ENCODE measurements around the gene SOX6. TPM values are rescaled to one million over a fixed set of nuclear protein-coding genes. Genes with fewer than 3 reads are reported as not detected.
"Not testable (repeated sequence)": the region's sequence is repeated elsewhere in the genome, so short reads cannot be mapped to it uniquely, and the experiment has no call there.

The SOX6 gene
- total and polyA plus RNA-seq, 8 donors = 5.1 to 23.0 (median 18.7) TPM

DNA sequence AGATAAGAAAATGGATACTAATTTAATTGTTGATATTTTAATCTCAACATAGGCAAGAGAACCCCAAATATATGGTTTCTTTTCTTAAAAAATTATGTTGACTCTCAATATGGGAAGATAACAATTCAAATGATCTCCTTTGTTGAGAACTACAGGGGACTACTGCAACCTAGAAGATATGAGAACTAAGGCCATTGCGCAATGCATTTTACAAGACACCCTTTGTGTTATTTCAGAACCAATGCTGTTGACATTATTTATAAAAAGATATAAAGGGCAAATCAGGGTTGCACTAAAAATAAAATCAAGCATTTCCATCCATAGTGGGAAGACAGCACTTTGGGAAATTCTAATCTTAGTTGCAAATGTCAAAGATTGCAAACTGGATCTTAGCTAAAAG lies 322.3 kb downstream of the SOX6 start:
- Histone ChIP-seq H3K27ac (no peak overlapping the region), H3K9me3 (no peaks in the 10 kb centered on the region), H3K4me1 (no peaks in the 10 kb centered on the region), H3K36me3 (no peaks in the 10 kb centered on the region), H3K4me3 (no peak overlapping the region), H3K27me3 (no peaks in the 10 kb centered on the region)
- no peak for ATAC-seq
- DNase-seq = no peak
- intact Hi-C loops (cut with DNase I) = no loop called here
- TF ChIP-seq CTCF (IDR thresholded peaks at IDR 0.05) = no peak
- FAIRE-seq = no peak
- 97 to 100% methylated on average over 1 of the region's 1 CpG for WGBS, 2 donors

DNA sequence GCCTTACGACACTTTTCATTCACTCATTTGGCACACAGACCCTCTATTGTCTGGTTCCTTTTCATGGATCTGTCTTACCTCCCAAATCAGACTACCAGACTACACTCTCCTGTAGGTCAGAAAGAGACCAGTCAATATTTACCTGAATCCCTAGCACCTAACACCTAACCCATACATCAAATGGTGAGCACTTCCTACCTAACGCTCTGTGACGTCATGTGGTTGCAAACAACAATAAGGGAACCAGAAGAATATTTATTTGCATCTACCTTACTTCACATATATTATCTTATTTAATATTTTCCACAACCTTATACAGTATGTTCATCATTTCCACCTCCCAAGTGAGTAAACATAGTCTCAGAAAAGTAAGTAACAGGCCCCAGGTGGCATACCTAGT lies 323.4 kb downstream of the SOX6 start:
- H3K27me3 ChIP-seq = no peaks in the 10 kb centered on the region
- no peak for FAIRE-seq
- no peak overlapping the region for H3K4me3 ChIP-seq
- H3K4me1 ChIP-seq = no peaks in the 10 kb centered on the region
- no peaks in the 10 kb centered on the region for H3K9me3 ChIP-seq
- WGBS, 2 donors = 94 to 98% methylated on average over 3 of the region's 3 CpGs
- DNase-seq = no peak
- TF ChIP-seq CTCF (IDR thresholded peaks at IDR 0.05) = no peak
- no peaks in the 10 kb centered on the region for H3K36me3 ChIP-seq
- intact Hi-C loops (cut with DNase I) = no loop called here
- H3K27ac ChIP-seq = no peak overlapping the region
- ATAC-seq = no peak

GRCh38 chr11:16031210-16031609 lies 325.1 kb downstream of the SOX6 start:
- ATAC-seq = no peak
- TF ChIP-seq CTCF (IDR thresholded peaks at IDR 0.05) = no peak
- Histone ChIP-seq H3K27ac (no peak overlapping the region), H3K36me3 (no peaks in the 10 kb centered on the region), H3K27me3 (no peaks in the 10 kb centered on the region), H3K4me3 (no peak overlapping the region), H3K9me3 (no peaks in the 10 kb centered on the region), H3K4me1 (no peaks in the 10 kb centered on the region)
- intact Hi-C loops (cut with DNase I) = no loop called here
- no peak for FAIRE-seq
- WGBS, 2 donors = 88 to 94% methylated on average over 1 of the region's 1 CpG
- DNase-seq = no peak

DNA sequence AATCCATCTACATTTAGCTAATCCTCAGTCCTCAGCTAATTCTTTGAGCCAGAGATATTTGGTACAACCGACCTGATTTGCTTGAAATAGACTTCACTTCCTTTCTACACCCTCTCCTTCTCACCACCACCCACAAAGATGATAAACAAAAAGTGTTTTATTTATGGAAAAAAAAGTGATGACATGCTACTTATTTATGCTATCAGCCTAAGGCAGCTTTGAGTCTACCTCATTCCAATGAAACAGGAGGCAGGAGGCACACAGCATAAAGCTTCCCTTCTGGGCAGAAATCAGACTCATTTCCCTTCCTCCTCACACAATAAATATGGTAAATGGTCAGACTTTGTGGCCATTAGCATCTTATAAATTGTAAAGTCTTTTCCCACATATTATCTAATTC lies 325.7 kb downstream of the SOX6 start:
- no peak overlapping the region for H3K4me3 ChIP-seq
- H3K27me3 ChIP-seq = no peaks in the 10 kb centered on the region
- FAIRE-seq (no peak), DNase-seq (no peak), ATAC-seq (no peak)
- H3K36me3 ChIP-seq = no peaks in the 10 kb centered on the region
- no peaks in the 10 kb centered on the region for H3K4me1 ChIP-seq
- 63 to 68% methylated on average over 1 of the region's 1 CpG for WGBS, 2 donors
- TF ChIP-seq CTCF (IDR thresholded peaks at IDR 0.05) = no peak
- no peaks in the 10 kb centered on the region for H3K9me3 ChIP-seq
- no peak overlapping the region for H3K27ac ChIP-seq
- intact Hi-C loops (cut with DNase I) = no loop called here

- DNase-seq; ATAC-seq; H3K36me3 ChIP-seq; H3K27ac ChIP-seq; FAIRE-seq; H3K4me1 ChIP-seq; H3K27me3 ChIP-seq; H3K4me3 ChIP-seq; H3K9me3 ChIP-seq; intact Hi-C loops (cut with DNase I): not testable (repeated sequence)
- WGBS, 2 donors = 97 to 98% methylated on average over 10 of the region's 10 CpGs
These were observed 327.2 kb downstream of the SOX6 start for GRCh38 chr11:16029151-16029550.

DNA sequence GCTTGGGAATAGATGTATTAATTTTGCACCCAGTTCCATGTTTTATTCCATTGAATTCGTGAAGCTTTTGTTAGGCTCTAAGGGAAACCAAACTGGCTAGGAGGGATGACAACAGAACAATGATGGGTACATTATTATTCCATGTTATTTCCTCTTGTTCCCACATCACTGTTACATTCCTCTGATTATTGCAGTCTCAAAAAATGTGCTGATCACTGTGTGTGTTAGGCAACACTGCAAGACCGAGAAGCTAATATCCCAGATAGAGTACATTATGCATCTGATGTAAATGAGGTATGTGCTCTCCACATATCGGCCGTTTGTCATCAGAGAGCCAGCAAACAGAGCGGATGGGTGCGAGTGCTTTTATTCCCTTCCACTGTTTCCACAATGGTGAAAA lies 327.9 kb downstream of the SOX6 start:
- WGBS, 2 donors = 92 to 95% methylated on average over 6 of the region's 6 CpGs

More for the DNA sequence above, 327.9 kb downstream of the SOX6 start:
- no peak for TF ChIP-seq CTCF (IDR thresholded peaks at IDR 0.05)
- intact Hi-C loops (cut with DNase I) = no loop called here
- H3K4me1 ChIP-seq = no peaks in the 10 kb centered on the region
- H3K27ac ChIP-seq = no peak overlapping the region
- H3K27me3 ChIP-seq = no peaks in the 10 kb centered on the region
- no peaks in the 10 kb centered on the region for H3K36me3 ChIP-seq
- FAIRE-seq (no peak), DNase-seq (no peak), ATAC-seq (no peak)
- no peaks in the 10 kb centered on the region for H3K9me3 ChIP-seq
- H3K4me3 ChIP-seq = no peak overlapping the region

Measured in pancreas (tissue), 10 donors.